ENCODE measurements around the gene DXO. TPM values are rescaled to one million over a fixed set of nuclear protein-coding genes. Genes with fewer than 3 reads are reported as not detected.

The DXO gene
- total RNA-seq (2021; ENCODE audit: unreplicated experiment) (16.4 TPM), Bru-seq, nascent RNA (percentile 74 among the genes with signal in this experiment), BruChase-seq, experiment 1, labeled RNA remaining after a 6-hour chase (percentile 77 among the genes with signal in this experiment), BruChase-seq, experiment 2, labeled RNA remaining after a 2-hour chase (percentile 81 among the genes with signal in this experiment)
- 18.6 and 23.7 TPM in 2 replicates for polyA plus RNA-seq (2012)
- long read RNA-seq, transcript DXO-201 (7 exons, 1,628 nt), result major isoform, 12 of 27 reads
- long read RNA-seq, partial matches to known transcripts, result 2 of 27 reads
- long read RNA-seq, other reads (novel, unspliced or antisense), result 8 of 27 reads

- ChIA-PET CTCF (interaction anchor here (1.6 kb wide), 1 partner anchor 20 kb away, joined by 7 read pairs; no protein-coding TSS in a partner anchor), POLR2A (interaction anchor here (0.7 to 2.4 kb wide), 7 partner anchors 9 to 223 kb away, joined by 3 to 9 read pairs (median 6); partner anchors contain the start of genes HSPA1B, NELFE, NEU1 and SKIC2), RAD21 (ENCODE audit: low non-redundant PET in 1 of 2, low total read pairs in 2 of 2, uncharacterized antibody in 2 of 2, unreplicated experiment in 2 of 2) (interaction anchor here in 1 of 2 experiments (1.1 kb wide), 1 partner anchor 14 kb away, joined by 4 read pairs; the partner anchor contains the start of genes NELFE and SKIC2)
- Histone ChIP-seq H3K36me3 (ENCODE audit: control insufficient read depth in 1 of 2, insufficient read depth in 2 of 2, low read length in 2 of 2) (peaks cover 5 to 22% of the 10 kb centered on the region in 2 experiments; a peak in 3 of 4 replicates), H3K9me2 (ENCODE audit: insufficient read depth) (no peaks in the 10 kb centered on the region), H3K4me2 (ENCODE audit: low read length) (peak within 1 kb of the TSS; percentile 98), H3K4me1 (ENCODE audit: control insufficient read depth in 1 of 2, insufficient read depth in 2 of 2, low read length in 2 of 2) (peaks cover 7 to 25% of the 10 kb centered on the region in 2 experiments; a peak in 3 of 4 replicates), H2AFZ (ENCODE audit: low read depth, low read length, poor library complexity, severe bottlenecking) (no peak within 1 kb of the TSS), H3K9ac (ENCODE audit: low read length) (peak within 1 kb of the TSS; percentile 92), H4K20me1 (ENCODE audit: insufficient read depth) (no peaks in the 10 kb centered on the region), H3K79me2 (ENCODE audit: insufficient read depth, low read length) (peaks cover 34% of the 10 kb centered on the region), H3K27me3 (ENCODE audit: insufficient read depth, low read length) (no peaks in the 10 kb centered on the region), H3K27ac (ENCODE audit: low read depth, low read length) (peak within 1 kb of the TSS; percentile 86), H3K9me3 (ENCODE audit: control insufficient read depth in 1 of 2, insufficient read depth in 1 of 2, low read depth in 1 of 2, low read length in 2 of 2) (no peaks in the 10 kb centered on the region), H3K4me3 (replicated peaks in 1 of 2; ENCODE audit: low read depth in 1 of 2, low read length in 2 of 2) (peak within 1 kb of the TSS; percentile 70 to 93)
- no TSS peak for BruUV-seq (replicated peaks)
- DNase-seq (ENCODE audit: low read depth, low spot score) (peak; percentile 98), ATAC-seq (peak; percentile 91)
- intact Hi-C loops (cut with micrococcal nuclease), result loop anchor here (1.0 kb wide), 1 partner anchor 13 kb away; the partner anchor contains the start of gene SKIC2
- TF ChIP-seq ZBTB33 (IDR thresholded peaks at IDR 0.05; ENCODE audit: extremely low read depth, insufficient replicate concordance, low read length), result no peak
- peak; percentile 38 for TF ChIP-seq ZFX (IDR thresholded peaks at IDR 0.05)
- peak; percentile 29; the same call in 1 of the 2 replicates for TF ChIP-seq POLR2AphosphoS5 (IDR thresholded peaks at IDR 0.05; ENCODE audit: low read depth, low read length)
- TF ChIP-seq ATF3 (IDR thresholded peaks at IDR 0.05), result no peak
- peak; percentile 89 for TF ChIP-seq MAX (IDR thresholded peaks at IDR 0.05)
- TF ChIP-seq EZH2phosphoT487 (IDR thresholded peaks at IDR 0.05; ENCODE audit: borderline replicate concordance), result no peak
- TF ChIP-seq SP1 (IDR thresholded peaks at IDR 0.05; ENCODE audit: low read depth), result peak; percentile 79; the same call in 1 of the 2 replicates
- TF ChIP-seq EGR1 (IDR thresholded peaks at IDR 0.05; ENCODE audit: low read depth), result peak; percentile 90
- TF ChIP-seq YY1 (IDR thresholded peaks at IDR 0.05; ENCODE audit: extremely low read depth, insufficient replicate concordance, low read depth, low read length), result peak; percentile 7
- TF ChIP-seq TCF7L2 (IDR thresholded peaks at IDR 0.05; ENCODE audit: borderline replicate concordance, extremely low read depth, insufficient read depth, insufficient read length), result peak; percentile 54
- no peak for TF ChIP-seq RAD21 (IDR thresholded peaks at IDR 0.05; ENCODE audit: low read depth)
- peak; percentile 94; the same call in 1 of the 2 replicates for TF ChIP-seq ELF1 (IDR thresholded peaks at IDR 0.05; ENCODE audit: borderline replicate concordance, low read depth)
- TF ChIP-seq CEBPB (IDR thresholded peaks at IDR 0.05; ENCODE audit: low read depth), result peak; percentile 89; the same call in 1 of the 2 replicates
- TF ChIP-seq SIN3A (IDR thresholded peaks at IDR 0.05; ENCODE audit: low read depth), result no peak
- TF ChIP-seq SRF (IDR thresholded peaks at IDR 0.05; ENCODE audit: low read depth), result peak; percentile 97
- TF ChIP-seq REST (IDR thresholded peaks at IDR 0.05; ENCODE audit: low read depth), result no peak
These were observed at the start of gene DXO for GRCh38 chr6:31971993-31972708. DXO (minus strand) TSS chr6:31972138; CDS start chr6:31971675, 463 bp downstream.
